ENCODE data around the gene NAA38.
"Not testable (repeated sequence)": the region's sequence is repeated elsewhere in the genome, so short reads cannot be mapped to it uniquely, and the experiment has no call there.

NAA38 gene

GRCh38 chr17:7881276-7882054 is 24.1 kb upstream of the NAA38 start:
- DNase-seq (ENCODE audit: low read depth), result no peak

- DNase-seq (ENCODE audit: low read depth), result no peak
Measured at GRCh38 chr17:7880076-7880868, 22.9 kb upstream of the NAA38 start.

- DNase-seq (ENCODE audit: low read depth), result no peak
Measured at GRCh38 chr17:7878234-7878633, 20.9 kb upstream of the NAA38 start.

- no peak for DNase-seq (ENCODE audit: low read depth)
Measured at GRCh38 chr17:7875804-7876370, 18.5 kb upstream of the NAA38 start.

- no peak for DNase-seq (ENCODE audit: low read depth)
Measured at GRCh38 chr17:7873051-7873450, 15.7 kb upstream of the NAA38 start.

GRCh38 chr17:7867881-7868329 is 10.5 kb upstream of the NAA38 start:
- DNase-seq (ENCODE audit: low read depth), result no peak

- no peak for DNase-seq (ENCODE audit: low read depth)
Measured at GRCh38 chr17:7864995-7865650, 7.8 kb upstream of the NAA38 start.

GRCh38 chr17:7864384-7864783 is 7.0 kb upstream of the NAA38 start:
- not testable (repeated sequence) for DNase-seq (ENCODE audit: low read depth)

- no peak for DNase-seq (ENCODE audit: low read depth)
Measured at GRCh38 chr17:7862692-7863437, 5.5 kb upstream of the NAA38 start.

GRCh38 chr17:7859028-7859427 is 1.7 kb upstream of the NAA38 start:
- DNase-seq (ENCODE audit: low read depth), result no peak

GRCh38 chr17:7858522-7858810 is 1.1 kb upstream of the NAA38 start:
- DNase-seq (ENCODE audit: low read depth), result no peak

- DNase-seq (ENCODE audit: low read depth), result peak; percentile 67
Measured at GRCh38 chr17:7857713-7858521, 558 bp upstream of the NAA38 start, which contains the start of gene CYB5D1. CYB5D1 (plus strand) TSS chr17:7858003; CDS start chr17:7858135, 132 bp downstream.

- no peak for DNase-seq (ENCODE audit: low read depth)
Measured at GRCh38 chr17:7856011-7856810, 1.1 kb downstream of the NAA38 start.

- no peak for DNase-seq (ENCODE audit: low read depth)
Measured at GRCh38 chr17:7855660-7856010, 1.7 kb downstream of the NAA38 start.

GRCh38 chr17:7854851-7855659 is 2.3 kb downstream of the NAA38 start, which contains the start of gene TMEM88:
TMEM88 (plus strand) TSS chr17:7855066; CDS start chr17:7855075, 9 bp downstream.
- no peak for DNase-seq (ENCODE audit: low read depth)

GRCh38 chr17:7854078-7854777 is 3.1 kb downstream of the NAA38 start:
- no peak for DNase-seq (ENCODE audit: low read depth)

GRCh38 chr17:7853691-7854038 is 3.7 kb downstream of the NAA38 start:
- DNase-seq (ENCODE audit: low read depth), result no peak

GRCh38 chr17:7852919-7853690 is 4.3 kb downstream of the NAA38 start:
- DNase-seq (ENCODE audit: low read depth), result no peak
